SK-N-SH treated with all-trans-retinoic acid at 6 μM for 48 hours (cell line): Measurements from ENCODE around the gene TBCK.
"Not testable (repeated sequence)": the region's sequence is repeated elsewhere in the genome, so short reads cannot be mapped to it uniquely, and the experiment has no call there.

Source experiments
- ATAC-seq: fragments of 200-7000 bp; cut with Tn5 transposase; 3 replicates; pipeline ENCODE4 v1.9.1; 2020; ENCODE audit warnings: mild to moderate bottlenecking, moderate library complexity
- ARNTL ChIP-seq: fragments of 450-650 bp; formaldehyde crosslinking; IDR thresholded peaks from 2 replicates; pipeline ENCODE4 v1.5.0; 2020; ENCODE audit warnings: low read depth, mild to moderate bottlenecking, moderate library complexity, borderline replicate concordance
- BACH2 ChIP-seq: fragments of 250-450 bp; sonication (Bioruptor Pico); IDR thresholded peaks from 2 replicates; pipeline ENCODE4 v1.9.0; 2021; ENCODE audit warnings: mild to moderate bottlenecking, borderline replicate concordance
- CSDC2 ChIP-seq: fragments of 250-450 bp; sonication (Bioruptor Pico); IDR thresholded peaks from 2 replicates; pipeline ENCODE4 v1.5.0; 2020; ENCODE audit warnings: mild to moderate bottlenecking, moderate library complexity
- CSRNP3 ChIP-seq: fragments of 250-450 bp; sonication (Bioruptor Pico); IDR thresholded peaks from 2 replicates; pipeline ENCODE4 v1.5.1; 2021; ENCODE audit warnings: mild to moderate bottlenecking, moderate library complexity
- GLIS3 ChIP-seq: fragments of 250-450 bp; sonication (Bioruptor Pico); IDR thresholded peaks from 2 replicates; pipeline ENCODE4 v1.5.0; 2020; ENCODE audit warnings: mild to moderate bottlenecking, moderate library complexity
- ISL1 ChIP-seq: fragments of 250-450 bp; sonication (Bioruptor Pico); IDR thresholded peaks from 2 replicates; pipeline ENCODE4 v2.1.2; 2022; ENCODE audit warnings: mild to moderate bottlenecking, moderate library complexity
- OSR1 ChIP-seq: fragments of 250-450 bp; sonication (Bioruptor Pico); IDR thresholded peaks from 2 replicates; pipeline ENCODE4 v1.8.0; 2022; ENCODE audit warnings: moderate library complexity, mild to moderate bottlenecking, inconsistent platforms
- PPARA ChIP-seq: fragments of 250-450 bp; sonication (Bioruptor Pico); IDR thresholded peaks from 2 replicates; pipeline ENCODE4 v1.5.0; 2020; ENCODE audit warnings: mild to moderate bottlenecking, borderline replicate concordance
- RARB ChIP-seq: fragments of 250-450 bp; sonication (Bioruptor Pico); IDR thresholded peaks from 2 replicates; pipeline ENCODE4 v1.8.0; 2021; ENCODE audit warnings: mild to moderate bottlenecking, moderate library complexity
- TCF4 ChIP-seq: fragments of 250-450 bp; sonication (Bioruptor Pico); IDR thresholded peaks from 2 replicates; pipeline ENCODE4 v1.8.0; 2021; ENCODE audit warnings: mild to moderate bottlenecking, moderate library complexity, borderline replicate concordance
- TOX ChIP-seq: fragments of 250-450 bp; sonication (Bioruptor Pico); IDR thresholded peaks from 2 replicates; pipeline ENCODE4 v1.8.0; 2021; ENCODE audit warnings: mild to moderate bottlenecking, moderate library complexity, borderline replicate concordance
- TSHZ2 ChIP-seq: fragments of 250-450 bp; sonication (Bioruptor Pico); IDR thresholded peaks from 2 replicates; pipeline ENCODE4 v1.5.0; 2020; ENCODE audit warnings: mild to moderate bottlenecking, moderate library complexity
- ZC3H10 ChIP-seq: fragments of 250-450 bp; sonication (Bioruptor Pico); IDR thresholded peaks from 2 replicates; pipeline ENCODE4 v1.5.1; 2021; ENCODE audit warnings: mild to moderate bottlenecking, moderate library complexity
- ZFP3 ChIP-seq: fragments of 250-450 bp; sonication (Bioruptor Pico); IDR thresholded peaks from 2 replicates; pipeline ENCODE4 v1.5.0; 2020; ENCODE audit warnings: mild to moderate bottlenecking, moderate library complexity
- ZFP30 ChIP-seq: fragments of 450-650 bp; formaldehyde crosslinking; IDR thresholded peaks from 2 replicates; pipeline ENCODE4 v1.5.0; 2022; ENCODE audit warnings: mild to moderate bottlenecking, moderate library complexity
- ZNF565 ChIP-seq: fragments of 450-650 bp; formaldehyde crosslinking; conservative IDR thresholded peaks from 2 replicates; pipeline ENCODE4 v1.5.0; 2020; ENCODE audit warnings: low read depth, mild to moderate bottlenecking, moderate library complexity
- ZNF70 ChIP-seq: fragments of 450-650 bp; formaldehyde crosslinking; IDR thresholded peaks from 2 replicates; pipeline ENCODE4 v1.5.0; 2020; ENCODE audit warnings: mild to moderate bottlenecking, moderate library complexity
- ZNF8 ChIP-seq: fragments of 450-650 bp; formaldehyde crosslinking; IDR thresholded peaks from 2 replicates; pipeline ENCODE4 v1.5.0; 2020; ENCODE audit warnings: mild to moderate bottlenecking, moderate library complexity
- TF ChIP-seq, protein P1 (sequence below): fragments of 250-450 bp; sonication (Bioruptor Pico); IDR thresholded peaks from 2 replicates; pipeline ENCODE4 v1.5.1; 2020; ENCODE audit warnings: low read depth, mild to moderate bottlenecking, moderate library complexity
- TF ChIP-seq, protein P2 (sequence below): fragments of 250-450 bp; sonication (Bioruptor Pico); IDR thresholded peaks from 2 replicates; pipeline ENCODE4 v1.8.0; 2021; ENCODE audit warnings: low read depth, mild to moderate bottlenecking, moderate library complexity, borderline replicate concordance
- TF ChIP-seq, protein P3 (sequence below): fragments of 250-450 bp; sonication (Bioruptor Pico); IDR thresholded peaks from 2 replicates; pipeline ENCODE4 v1.8.0; 2020; ENCODE audit warnings: mild to moderate bottlenecking, moderate library complexity, borderline replicate concordance

The TBCK gene

DNA sequence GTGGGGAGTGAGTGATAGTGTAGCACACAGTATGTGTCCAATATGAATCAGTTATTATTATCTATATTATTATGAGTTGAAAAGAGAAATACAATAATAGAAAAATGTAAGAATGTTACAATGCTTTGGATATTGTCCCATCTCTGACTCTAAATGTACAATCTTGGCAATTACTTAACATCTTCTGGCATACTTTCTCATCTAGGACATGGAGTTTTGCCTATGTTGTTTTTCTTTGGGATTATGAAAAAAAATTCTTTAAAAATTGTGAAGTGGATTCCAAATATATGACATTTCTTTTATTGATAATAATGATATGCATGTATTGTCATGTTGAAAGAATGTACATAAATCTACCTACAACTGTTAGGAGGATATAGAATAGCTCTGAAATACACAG lies 84.1 kb downstream of the TBCK start (continued):
- no peak for TF ChIP-seq ZFP30
- TF ChIP-seq ZNF70 (CRISPR knock-in tag): no peak
- TF ChIP-seq GLIS3: no peak
- TF ChIP-seq OSR1 (CRISPR knock-in tag): no peak
- TF ChIP-seq TOX (CRISPR knock-in tag): no peak
- TF ChIP-seq, protein P1, sequence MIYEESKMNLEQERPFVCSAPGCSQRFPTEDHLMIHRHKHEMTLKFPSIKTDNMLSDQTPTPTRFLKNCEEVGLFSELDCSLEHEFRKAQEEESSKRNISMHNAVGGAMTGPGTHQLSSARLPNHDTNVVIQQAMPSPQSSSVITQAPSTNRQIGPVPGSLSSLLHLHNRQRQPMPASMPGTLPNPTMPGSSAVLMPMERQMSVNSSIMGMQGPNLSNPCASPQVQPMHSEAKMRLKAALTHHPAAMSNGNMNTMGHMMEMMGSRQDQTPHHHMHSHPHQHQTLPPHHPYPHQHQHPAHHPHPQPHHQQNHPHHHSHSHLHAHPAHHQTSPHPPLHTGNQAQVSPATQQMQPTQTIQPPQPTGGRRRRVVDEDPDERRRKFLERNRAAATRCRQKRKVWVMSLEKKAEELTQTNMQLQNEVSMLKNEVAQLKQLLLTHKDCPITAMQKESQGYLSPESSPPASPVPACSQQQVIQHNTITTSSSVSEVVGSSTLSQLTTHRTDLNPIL: no peak
- no peak for TF ChIP-seq TCF4 (CRISPR knock-in tag)
- no peak for TF ChIP-seq TSHZ2
- no peak for TF ChIP-seq CSDC2 (CRISPR knock-in tag)

DNA sequence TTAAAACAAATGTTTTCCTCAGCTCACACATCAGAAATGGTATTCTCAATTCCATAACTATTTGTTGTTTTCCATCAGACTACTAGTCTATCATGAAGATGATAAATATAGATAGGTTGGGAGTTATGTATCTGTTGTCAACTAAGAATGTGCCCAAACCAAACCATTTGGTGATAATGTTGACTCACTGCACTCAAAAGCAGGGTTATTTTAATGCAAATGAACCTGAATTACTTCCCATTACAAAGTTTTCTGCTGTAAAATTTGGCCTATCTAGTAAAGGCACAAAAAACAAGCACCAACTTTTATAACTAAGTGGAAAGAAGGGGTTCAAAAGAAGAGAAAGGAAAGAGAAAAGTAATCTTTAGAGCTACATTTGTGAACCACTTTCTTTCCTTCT lies 93.5 kb downstream of the TBCK start:
- no peak for ATAC-seq
- TF ChIP-seq OSR1 (CRISPR knock-in tag) (no peak), ISL1 (CRISPR knock-in tag) (no peak), ZNF70 (CRISPR knock-in tag) (no peak), ZNF8 (CRISPR knock-in tag) (no peak), RARB (CRISPR knock-in tag) (no peak), ZNF565 (no peak), ARNTL (CRISPR knock-in tag) (no peak), ZFP3 (CRISPR knock-in tag) (no peak), PPARA (CRISPR knock-in tag) (no peak), TSHZ2 (no peak), CSDC2 (CRISPR knock-in tag) (no peak), ZC3H10 (CRISPR knock-in tag) (no peak), ZFP30 (no peak)
- TF ChIP-seq, protein P2, sequence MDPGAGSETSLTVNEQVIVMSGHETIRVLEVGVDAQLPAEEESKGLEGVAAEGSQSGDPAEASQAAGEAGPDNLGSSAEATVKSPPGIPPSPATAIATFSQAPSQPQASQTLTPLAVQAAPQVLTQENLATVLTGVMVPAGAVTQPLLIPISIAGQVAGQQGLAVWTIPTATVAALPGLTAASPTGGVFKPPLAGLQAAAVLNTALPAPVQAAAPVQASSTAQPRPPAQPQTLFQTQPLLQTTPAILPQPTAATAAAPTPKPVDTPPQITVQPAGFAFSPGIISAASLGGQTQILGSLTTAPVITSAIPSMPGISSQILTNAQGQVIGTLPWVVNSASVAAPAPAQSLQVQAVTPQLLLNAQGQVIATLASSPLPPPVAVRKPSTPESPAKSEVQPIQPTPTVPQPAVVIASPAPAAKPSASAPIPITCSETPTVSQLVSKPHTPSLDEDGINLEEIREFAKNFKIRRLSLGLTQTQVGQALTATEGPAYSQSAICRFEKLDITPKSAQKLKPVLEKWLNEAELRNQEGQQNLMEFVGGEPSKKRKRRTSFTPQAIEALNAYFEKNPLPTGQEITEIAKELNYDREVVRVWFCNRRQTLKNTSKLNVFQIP (CRISPR knock-in tag): no peak

GRCh38 chr4:106213291-106213690 lies 102.7 kb downstream of the TBCK start:
- ATAC-seq: not testable (repeated sequence)

DNA sequence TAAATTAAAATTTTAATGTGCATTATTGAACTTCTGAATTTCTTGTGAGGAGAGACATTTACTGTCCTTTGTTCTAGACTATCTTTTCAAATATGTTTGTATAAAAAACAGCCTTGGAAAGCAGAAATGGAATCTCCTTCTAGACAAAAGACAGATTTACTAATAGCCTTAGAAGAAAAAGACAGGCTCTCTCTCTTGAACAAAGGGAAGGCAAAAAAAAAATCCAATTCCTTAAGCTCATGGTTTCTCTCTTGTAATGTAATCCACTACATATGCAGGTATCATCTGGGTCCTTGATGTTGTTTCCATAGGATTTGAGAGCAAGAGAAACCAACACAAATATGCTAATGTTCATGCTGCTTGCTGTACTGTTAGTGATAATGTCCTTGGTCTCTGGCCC lies 106.0 kb downstream of the TBCK start:
- ATAC-seq: no peak
- no peak for TF ChIP-seq ZFP30
- TF ChIP-seq, protein P1: no peak
- no peak for TF ChIP-seq BACH2
- no peak for TF ChIP-seq CSDC2 (CRISPR knock-in tag)
- no peak for TF ChIP-seq ZNF565
- no peak for TF ChIP-seq GLIS3
- no peak for TF ChIP-seq PPARA (CRISPR knock-in tag)
- TF ChIP-seq, protein P3, sequence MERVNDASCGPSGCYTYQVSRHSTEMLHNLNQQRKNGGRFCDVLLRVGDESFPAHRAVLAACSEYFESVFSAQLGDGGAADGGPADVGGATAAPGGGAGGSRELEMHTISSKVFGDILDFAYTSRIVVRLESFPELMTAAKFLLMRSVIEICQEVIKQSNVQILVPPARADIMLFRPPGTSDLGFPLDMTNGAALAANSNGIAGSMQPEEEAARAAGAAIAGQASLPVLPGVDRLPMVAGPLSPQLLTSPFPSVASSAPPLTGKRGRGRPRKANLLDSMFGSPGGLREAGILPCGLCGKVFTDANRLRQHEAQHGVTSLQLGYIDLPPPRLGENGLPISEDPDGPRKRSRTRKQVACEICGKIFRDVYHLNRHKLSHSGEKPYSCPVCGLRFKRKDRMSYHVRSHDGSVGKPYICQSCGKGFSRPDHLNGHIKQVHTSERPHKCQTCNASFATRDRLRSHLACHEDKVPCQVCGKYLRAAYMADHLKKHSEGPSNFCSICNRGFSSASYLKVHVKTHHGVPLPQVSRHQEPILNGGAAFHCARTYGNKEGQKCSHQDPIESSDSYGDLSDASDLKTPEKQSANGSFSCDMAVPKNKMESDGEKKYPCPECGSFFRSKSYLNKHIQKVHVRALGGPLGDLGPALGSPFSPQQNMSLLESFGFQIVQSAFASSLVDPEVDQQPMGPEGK (CRISPR knock-in tag): no peak
- TF ChIP-seq ZFP3 (CRISPR knock-in tag): no peak
- no peak for TF ChIP-seq ARNTL (CRISPR knock-in tag)
- no peak for TF ChIP-seq CSRNP3 (CRISPR knock-in tag)
